GM12878 (cell line): Measurements from ENCODE around the gene ANP32E. TPM values are rescaled to one million over a fixed set of nuclear protein-coding genes. Genes with fewer than 3 reads are reported as not detected.

Experiments
- BACH1 ChIP-seq: fragments of 450-650 bp; IDR thresholded peaks from 2 replicates; pipeline ENCODE4 v1.6.1; 2017; ENCODE audit warnings: mild to moderate bottlenecking, borderline replicate concordance
- ESRRA ChIP-seq: IDR thresholded peaks from 2 replicates; pipeline ENCODE4 v1.6.1; 2012; ENCODE audit warnings: mild to moderate bottlenecking, low read length, improper control_type of control experiment
- IKZF2 ChIP-seq, 2 experiments: fragments of 450-650 bp; IDR thresholded peaks; 2 replicates each; pipeline ENCODE4 v1.6.1; 2017; ENCODE audit warnings: mild to moderate bottlenecking in 2 of 2, moderate library complexity in 2 of 2
- NFIC ChIP-seq: IDR thresholded peaks from 2 replicates; pipeline ENCODE4 v1.6.1; 2012; ENCODE audit warnings: low read depth, mild to moderate bottlenecking, inconsistent platforms, low read length, moderate library complexity
- NR2C1 ChIP-seq: fragments of 450-650 bp; IDR thresholded peaks from 2 replicates; pipeline ENCODE4 v1.6.1; 2017; ENCODE audit warnings: antibody characterized with exemption, mild to moderate bottlenecking, moderate library complexity
- PML ChIP-seq: IDR thresholded peaks from 2 replicates; pipeline ENCODE4 v1.6.1; 2012; ENCODE audit warnings: low read length, inconsistent platforms
- RELA ChIP-seq: fragments of 450-650 bp; IDR thresholded peaks from 2 replicates; pipeline ENCODE4 v1.8.0; 2014; ENCODE audit warnings: borderline replicate concordance; ENCODE audit not compliant: partially characterized antibody
- polyA plus RNA-seq, 11 experiments: library from polyadenylated mRNA; depleted of rRNA in 4 of 11; unstranded in 6 of 11; stranded (reverse) in 5 of 11; fragments of >200 nt; fragmentation: Nextera tagmentation in 4 of 11; fragmentation: Illumina TruSeq in 1 of 11; extraction: Ambion mirVana in 4 of 11; extraction: Trizol in 1 of 11; gene quantifications; 1 replicate in 1 of 11; 2 replicates in 10 of 11; pipeline versions ENCODE4 v1.2.1 to v1.2.3, GENCODE V29; 2011 to 2016; ENCODE audit warnings: inconsistent platforms in 2 of 11, missing spikeins in 2 of 11, low read depth in 1 of 11
- total RNA-seq, 4 experiments: library from RNA; depleted of rRNA in 3 of 4; stranded (reverse); fragments of >200 nt in 3 of 4; fragmentation: Illumina TruSeq in 1 of 4; extraction: Trizol in 1 of 4; gene quantifications; 2 replicates each; pipeline versions ENCODE4 v1.2.1 to v1.2.3, GENCODE V29; 2013 to 2021
- TF ChIP-seq, protein P1 (sequence below): IDR thresholded peaks from 2 replicates; pipeline ENCODE4 v1.6.1; 2012; ENCODE audit warnings: improper control_type of control experiment, low read depth, low read length; ENCODE audit not compliant: insufficient replicate concordance
- TF ChIP-seq, protein P2 (sequence below): fragments of 450-650 bp; IDR thresholded peaks from 2 replicates; pipeline ENCODE4 v1.6.1; 2018; ENCODE audit warnings: borderline replicate concordance, mild to moderate bottlenecking; ENCODE audit not compliant: partially characterized antibody

The ANP32E gene
- total and polyA plus RNA-seq, 10 of the 15 experiments (the other 5 are each of a cell fraction or from before 2014, with no cell fraction given) = 59.2 to 250 (median 121) TPM

DNA sequence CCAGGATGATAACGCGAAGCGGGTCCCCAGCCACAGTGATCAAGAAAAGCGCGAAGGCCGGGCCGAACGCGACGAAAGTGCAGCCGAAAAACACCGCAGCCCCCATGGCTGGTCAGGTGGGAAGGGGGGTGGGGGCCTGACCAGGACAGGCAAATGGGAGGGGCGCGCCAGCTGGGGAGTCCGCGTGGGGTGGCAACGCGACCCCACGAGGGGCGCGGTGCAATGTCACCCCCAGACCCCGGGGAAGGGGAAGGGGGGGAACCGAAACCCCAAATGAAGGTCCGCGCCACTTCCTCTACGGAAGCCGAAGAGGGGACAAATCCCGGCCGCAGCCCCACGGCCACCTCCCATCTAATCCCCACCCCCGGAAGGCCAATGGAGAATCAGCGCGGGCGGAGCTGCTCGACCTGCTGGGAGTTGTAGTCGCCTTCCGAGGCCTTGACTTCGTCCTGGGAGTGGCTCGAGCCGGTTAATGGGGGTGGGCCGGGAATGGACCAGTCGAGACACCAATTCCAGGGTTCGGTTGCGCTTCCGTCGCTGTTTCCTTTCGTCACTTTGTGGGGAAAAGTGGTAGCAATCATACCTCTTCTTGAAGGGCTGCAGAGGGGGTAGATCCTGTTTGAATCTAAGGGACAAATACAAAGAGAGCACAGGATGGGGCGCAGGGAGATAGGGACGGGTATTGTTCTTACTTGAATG lies 32.9 kb upstream of the ANP32E start, which contains the start of gene APH1A (continued):
- TF ChIP-seq, protein P1, sequence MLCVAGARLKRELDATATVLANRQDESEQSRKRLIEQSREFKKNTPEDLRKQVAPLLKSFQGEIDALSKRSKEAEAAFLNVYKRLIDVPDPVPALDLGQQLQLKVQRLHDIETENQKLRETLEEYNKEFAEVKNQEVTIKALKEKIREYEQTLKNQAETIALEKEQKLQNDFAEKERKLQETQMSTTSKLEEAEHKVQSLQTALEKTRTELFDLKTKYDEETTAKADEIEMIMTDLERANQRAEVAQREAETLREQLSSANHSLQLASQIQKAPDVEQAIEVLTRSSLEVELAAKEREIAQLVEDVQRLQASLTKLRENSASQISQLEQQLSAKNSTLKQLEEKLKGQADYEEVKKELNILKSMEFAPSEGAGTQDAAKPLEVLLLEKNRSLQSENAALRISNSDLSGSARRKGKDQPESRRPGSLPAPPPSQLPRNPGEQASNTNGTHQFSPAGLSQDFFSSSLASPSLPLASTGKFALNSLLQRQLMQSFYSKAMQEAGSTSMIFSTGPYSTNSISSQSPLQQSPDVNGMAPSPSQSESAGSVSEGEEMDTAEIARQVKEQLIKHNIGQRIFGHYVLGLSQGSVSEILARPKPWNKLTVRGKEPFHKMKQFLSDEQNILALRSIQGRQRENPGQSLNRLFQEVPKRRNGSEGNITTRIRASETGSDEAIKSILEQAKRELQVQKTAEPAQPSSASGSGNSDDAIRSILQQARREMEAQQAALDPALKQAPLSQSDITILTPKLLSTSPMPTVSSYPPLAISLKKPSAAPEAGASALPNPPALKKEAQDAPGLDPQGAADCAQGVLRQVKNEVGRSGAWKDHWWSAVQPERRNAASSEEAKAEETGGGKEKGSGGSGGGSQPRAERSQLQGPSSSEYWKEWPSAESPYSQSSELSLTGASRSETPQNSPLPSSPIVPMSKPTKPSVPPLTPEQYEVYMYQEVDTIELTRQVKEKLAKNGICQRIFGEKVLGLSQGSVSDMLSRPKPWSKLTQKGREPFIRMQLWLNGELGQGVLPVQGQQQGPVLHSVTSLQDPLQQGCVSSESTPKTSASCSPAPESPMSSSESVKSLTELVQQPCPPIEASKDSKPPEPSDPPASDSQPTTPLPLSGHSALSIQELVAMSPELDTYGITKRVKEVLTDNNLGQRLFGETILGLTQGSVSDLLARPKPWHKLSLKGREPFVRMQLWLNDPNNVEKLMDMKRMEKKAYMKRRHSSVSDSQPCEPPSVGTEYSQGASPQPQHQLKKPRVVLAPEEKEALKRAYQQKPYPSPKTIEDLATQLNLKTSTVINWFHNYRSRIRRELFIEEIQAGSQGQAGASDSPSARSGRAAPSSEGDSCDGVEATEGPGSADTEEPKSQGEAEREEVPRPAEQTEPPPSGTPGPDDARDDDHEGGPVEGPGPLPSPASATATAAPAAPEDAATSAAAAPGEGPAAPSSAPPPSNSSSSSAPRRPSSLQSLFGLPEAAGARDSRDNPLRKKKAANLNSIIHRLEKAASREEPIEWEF = no peak
- TF ChIP-seq RELA = peak; percentile 5
- peak; percentile 75; the same call in 1 of the 2 replicates for TF ChIP-seq PML
- TF ChIP-seq BACH1 = 0 out of 2 replicates have a peak, but pooled peaks have one; percentile 36
- peak; percentile 62 to 72 for TF ChIP-seq IKZF2 (IDR thresholded peaks at IDR 0.05)
- peak; percentile 26; the same call in 1 of the 2 replicates for TF ChIP-seq ESRRA
- TF ChIP-seq NFIC = peak; percentile 8; the same call in 1 of the 2 replicates
- TF ChIP-seq, protein P2, sequence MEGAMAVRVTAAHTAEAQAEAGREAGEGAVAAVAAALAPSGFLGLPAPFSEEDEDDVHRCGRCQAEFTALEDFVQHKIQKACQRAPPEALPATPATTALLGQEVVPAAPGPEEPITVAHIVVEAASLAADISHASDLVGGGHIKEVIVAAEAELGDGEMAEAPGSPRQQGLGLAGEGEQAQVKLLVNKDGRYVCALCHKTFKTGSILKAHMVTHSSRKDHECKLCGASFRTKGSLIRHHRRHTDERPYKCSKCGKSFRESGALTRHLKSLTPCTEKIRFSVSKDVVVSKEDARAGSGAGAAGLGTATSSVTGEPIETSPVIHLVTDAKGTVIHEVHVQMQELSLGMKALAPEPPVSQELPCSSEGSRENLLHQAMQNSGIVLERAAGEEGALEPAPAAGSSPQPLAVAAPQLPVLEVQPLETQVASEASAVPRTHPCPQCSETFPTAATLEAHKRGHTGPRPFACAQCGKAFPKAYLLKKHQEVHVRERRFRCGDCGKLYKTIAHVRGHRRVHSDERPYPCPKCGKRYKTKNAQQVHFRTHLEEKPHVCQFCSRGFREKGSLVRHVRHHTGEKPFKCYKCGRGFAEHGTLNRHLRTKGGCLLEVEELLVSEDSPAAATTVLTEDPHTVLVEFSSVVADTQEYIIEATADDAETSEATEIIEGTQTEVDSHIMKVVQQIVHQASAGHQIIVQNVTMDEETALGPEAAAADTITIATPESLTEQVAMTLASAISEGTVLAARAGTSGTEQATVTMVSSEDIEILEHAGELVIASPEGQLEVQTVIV = no peak
- peak; percentile 58 for TF ChIP-seq NR2C1
